ENCODE data around the gene KCTD1.

KCTD1 gene

DNA sequence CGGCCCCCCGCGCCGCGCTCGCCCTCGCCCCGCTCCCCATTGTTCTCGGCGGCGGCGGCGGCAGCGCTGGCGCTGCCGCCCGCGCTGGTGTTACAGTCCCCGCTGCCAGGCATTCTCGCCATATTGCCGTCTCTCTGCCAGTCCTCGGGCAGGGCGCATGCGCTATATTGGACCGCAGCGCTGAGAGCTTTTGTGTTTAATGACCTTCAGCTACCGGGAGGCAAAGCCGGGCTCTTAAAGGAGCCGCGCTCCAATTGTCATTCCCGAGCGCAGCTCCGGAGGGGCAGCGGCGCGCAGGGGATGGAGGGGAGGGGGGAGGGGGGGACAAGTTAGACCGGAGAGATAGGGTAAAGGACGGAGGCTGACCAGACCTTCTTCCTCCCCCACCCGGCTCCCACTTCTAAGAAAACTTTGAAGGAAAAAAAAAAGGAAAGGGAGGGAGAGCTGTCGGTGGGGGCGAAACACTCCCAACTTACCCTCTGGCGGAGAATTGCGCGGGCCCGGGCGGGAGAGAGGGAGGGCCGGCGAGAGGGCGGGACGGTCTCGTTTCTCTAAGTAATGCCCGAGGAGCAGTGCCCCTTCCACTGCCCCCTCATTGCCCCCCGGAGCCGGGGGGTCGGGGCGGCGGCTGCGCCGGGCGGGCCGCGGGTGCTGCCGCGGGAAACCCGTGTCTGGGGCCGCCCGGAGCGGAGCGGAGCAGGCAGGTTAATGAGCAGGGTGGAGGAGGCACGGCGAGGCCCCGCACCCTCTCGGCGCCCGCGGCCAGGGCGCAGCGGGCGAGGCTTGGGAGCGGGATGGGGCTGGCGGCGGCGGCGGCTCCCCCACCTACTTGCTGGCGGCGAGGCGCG is at the start of gene KCTD1:
TSS of gene KCTD1 (minus strand) at position 139 of the 848 bp plus-strand sequence. CDS start at position 122, 17 bp downstream.
- H3K4me3 Mint-ChIP-seq = peak within 1 kb of the TSS; percentile 78
- H3K4me1 Mint-ChIP-seq (ENCODE audit: low read depth) = peaks cover 37% of the 10 kb centered on the region
- peak; percentile 78 for DNase-seq
- peaks cover 52% of the 10 kb centered on the region for H3K27me3 Mint-ChIP-seq
- no peaks in the 10 kb centered on the region for H3K9me3 Mint-ChIP-seq
- peaks cover 2% of the 10 kb centered on the region for H3K36me3 Mint-ChIP-seq (ENCODE audit: low read depth)
- peak within 1 kb of the TSS; percentile 44 for H3K27ac Mint-ChIP-seq

- DNase-seq = no peak
- H3K4me1 Mint-ChIP-seq (ENCODE audit: low read depth) = no peaks in the 10 kb centered on the region
- no peak overlapping the region for H3K27ac Mint-ChIP-seq
- H3K36me3 Mint-ChIP-seq (ENCODE audit: low read depth) = no peaks in the 10 kb centered on the region
- H3K27me3 Mint-ChIP-seq = peaks cover 11% of the 10 kb centered on the region
- peaks cover 2% of the 10 kb centered on the region for H3K9me3 Mint-ChIP-seq
- no peak overlapping the region for H3K4me3 Mint-ChIP-seq
These were observed 45.3 kb upstream of the KCTD1 start for GRCh38 chr18:26593365-26594320.

DNA sequence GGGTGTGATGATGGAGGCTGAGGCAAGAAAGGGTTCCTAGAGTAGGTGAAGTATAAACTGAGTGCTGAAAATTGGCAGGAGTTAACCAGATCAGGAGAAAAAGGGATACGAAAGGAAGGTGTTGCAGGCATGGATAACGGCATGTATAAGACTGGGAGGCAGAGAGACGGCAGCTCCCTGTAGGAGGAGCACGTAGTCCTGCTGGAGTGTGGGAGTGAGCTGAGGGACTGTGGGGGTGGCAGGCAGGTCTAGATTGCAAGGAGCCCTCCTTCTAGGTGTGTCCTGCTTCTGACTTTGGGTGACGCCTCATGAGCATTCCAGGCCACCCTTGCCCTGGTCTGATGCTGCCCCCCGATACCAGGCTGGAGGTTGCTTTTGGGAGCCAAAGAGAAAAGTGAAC is 36.4 kb upstream of the KCTD1 start:
- Mint-ChIP-seq H3K36me3 (ENCODE audit: low read depth) (no peaks in the 10 kb centered on the region), H3K27me3 (peaks cover 5% of the 10 kb centered on the region), H3K27ac (no peak overlapping the region), H3K9me3 (no peaks in the 10 kb centered on the region), H3K4me1 (ENCODE audit: low read depth) (no peaks in the 10 kb centered on the region), H3K4me3 (no peak overlapping the region)
- no peak for DNase-seq

DNA sequence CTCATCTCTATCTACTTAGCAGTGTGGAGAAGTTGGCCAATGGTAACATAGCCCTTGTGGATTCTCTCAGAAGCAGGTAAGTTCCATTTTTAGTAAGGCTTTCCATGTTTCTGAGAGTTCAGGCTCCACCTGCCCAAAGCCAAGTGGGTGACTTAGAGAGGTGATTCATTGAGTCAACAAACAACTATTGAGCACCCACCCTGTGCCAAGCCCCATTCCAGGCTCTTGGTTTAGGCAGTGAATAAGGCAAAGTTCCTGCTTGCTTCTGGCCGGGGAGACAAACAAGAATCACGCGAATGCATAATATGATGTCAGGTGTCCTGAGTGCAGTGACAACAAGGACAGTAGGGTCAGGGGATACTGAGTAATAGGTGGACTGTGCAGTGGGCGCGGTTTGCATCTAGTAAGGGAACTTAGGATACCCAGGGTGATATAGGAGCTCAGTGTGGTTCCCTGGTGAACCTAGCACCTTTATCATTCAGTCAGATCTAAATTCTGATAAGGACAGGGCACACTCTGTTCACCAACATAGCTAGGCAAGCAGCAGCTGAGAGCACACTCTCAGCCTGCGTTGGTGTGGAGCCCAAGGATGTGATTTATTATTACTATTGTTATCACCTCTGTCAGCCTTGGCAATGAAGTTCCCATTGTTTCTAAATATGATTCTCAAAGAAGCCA is 31.7 kb upstream of the KCTD1 start:
- Mint-ChIP-seq H3K4me1 (ENCODE audit: low read depth) (peaks cover 11% of the 10 kb centered on the region), H3K27ac (no peak overlapping the region), H3K4me3 (no peak overlapping the region), H3K9me3 (no peaks in the 10 kb centered on the region), H3K36me3 (ENCODE audit: low read depth) (no peaks in the 10 kb centered on the region), H3K27me3 (peaks cover 35% of the 10 kb centered on the region)
- DNase-seq = no peak

DNA sequence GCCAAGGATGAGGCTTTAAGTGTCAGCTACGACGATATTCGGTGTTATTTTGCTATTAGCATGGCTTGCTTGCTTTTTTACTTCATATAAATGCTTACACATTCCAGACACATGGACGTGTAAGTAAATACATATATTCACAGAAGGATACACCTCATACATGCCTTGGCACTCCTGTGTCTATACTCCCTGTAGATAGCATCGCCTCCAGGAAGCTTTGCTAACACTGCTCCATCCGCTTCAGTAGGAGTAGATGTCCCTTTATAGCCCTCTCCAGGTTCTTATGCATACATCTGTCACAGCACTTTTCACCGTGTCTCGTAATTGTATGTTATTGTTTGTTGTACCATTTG is 27.5 kb upstream of the KCTD1 start:
- peaks cover 56% of the 10 kb centered on the region for H3K27me3 Mint-ChIP-seq
- H3K9me3 Mint-ChIP-seq = no peaks in the 10 kb centered on the region
- peaks cover 15% of the 10 kb centered on the region for H3K4me1 Mint-ChIP-seq (ENCODE audit: low read depth)
- peak overlapping the region; percentile 55 for H3K4me3 Mint-ChIP-seq
- no peaks in the 10 kb centered on the region for H3K36me3 Mint-ChIP-seq (ENCODE audit: low read depth)
- no peak overlapping the region for H3K27ac Mint-ChIP-seq
- no peak for DNase-seq

GRCh38 chr18:26574958-26575864 is 26.9 kb upstream of the KCTD1 start:
- Mint-ChIP-seq H3K4me1 (ENCODE audit: low read depth) (peaks cover 15% of the 10 kb centered on the region), H3K27ac (no peak overlapping the region), H3K4me3 (peak overlapping the region; percentile 55), H3K9me3 (no peaks in the 10 kb centered on the region), H3K27me3 (peaks cover 54% of the 10 kb centered on the region), H3K36me3 (ENCODE audit: low read depth) (no peaks in the 10 kb centered on the region)
- no peak for DNase-seq

GRCh38 chr18:26568926-26569665 is 20.7 kb upstream of the KCTD1 start:
- no peak for DNase-seq
- peaks cover 16% of the 10 kb centered on the region for H3K27me3 Mint-ChIP-seq
- no peak overlapping the region for H3K27ac Mint-ChIP-seq
- H3K9me3 Mint-ChIP-seq = no peaks in the 10 kb centered on the region
- H3K4me1 Mint-ChIP-seq (ENCODE audit: low read depth) = no peaks in the 10 kb centered on the region
- no peaks in the 10 kb centered on the region for H3K36me3 Mint-ChIP-seq (ENCODE audit: low read depth)
- no peak overlapping the region for H3K4me3 Mint-ChIP-seq

GRCh38 chr18:26568513-26568912 is 20.2 kb upstream of the KCTD1 start:
- Mint-ChIP-seq H3K27me3 (peaks cover 14% of the 10 kb centered on the region), H3K4me3 (no peak overlapping the region), H3K4me1 (ENCODE audit: low read depth) (no peaks in the 10 kb centered on the region), H3K27ac (no peak overlapping the region), H3K9me3 (no peaks in the 10 kb centered on the region), H3K36me3 (ENCODE audit: low read depth) (no peaks in the 10 kb centered on the region)
- no peak for DNase-seq

- Mint-ChIP-seq H3K27me3 (peaks cover 15% of the 10 kb centered on the region), H3K36me3 (ENCODE audit: low read depth) (no peaks in the 10 kb centered on the region), H3K27ac (no peak overlapping the region), H3K4me1 (ENCODE audit: low read depth) (no peaks in the 10 kb centered on the region), H3K9me3 (no peaks in the 10 kb centered on the region), H3K4me3 (no peak overlapping the region)
- DNase-seq = no peak
These were observed 18.7 kb upstream of the KCTD1 start for GRCh38 chr18:26566874-26567555.

DNA sequence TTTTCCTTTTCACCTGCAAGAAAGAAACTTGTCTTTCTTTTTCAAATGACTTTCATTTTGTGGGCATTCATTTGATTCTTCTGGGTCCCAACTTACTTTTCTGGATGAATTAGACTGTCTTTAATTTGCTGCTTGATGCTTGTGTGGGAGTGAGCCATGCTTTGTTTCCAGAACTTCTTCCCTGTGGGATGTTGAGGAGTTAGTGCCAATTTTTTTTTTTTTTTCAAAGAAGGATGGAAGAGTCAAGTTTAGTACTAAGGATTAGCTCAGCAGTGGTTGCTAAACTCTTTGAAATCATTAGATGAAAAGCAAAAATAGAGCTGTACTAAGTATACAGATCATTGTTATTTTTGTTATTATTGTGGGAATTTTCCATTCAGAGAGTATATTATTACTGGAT is 17.2 kb upstream of the KCTD1 start:
- Mint-ChIP-seq H3K9me3 (no peaks in the 10 kb centered on the region), H3K27me3 (peaks cover 18% of the 10 kb centered on the region), H3K27ac (no peak overlapping the region), H3K36me3 (ENCODE audit: low read depth) (no peaks in the 10 kb centered on the region), H3K4me3 (no peak overlapping the region), H3K4me1 (ENCODE audit: low read depth) (no peaks in the 10 kb centered on the region)
- DNase-seq = no peak

GRCh38 chr18:26563024-26563423 is 14.7 kb upstream of the KCTD1 start:
- H3K36me3 Mint-ChIP-seq (ENCODE audit: low read depth) = no peaks in the 10 kb centered on the region
- no peaks in the 10 kb centered on the region for H3K9me3 Mint-ChIP-seq
- no peak overlapping the region for H3K4me3 Mint-ChIP-seq
- DNase-seq = no peak
- no peak overlapping the region for H3K27ac Mint-ChIP-seq
- H3K4me1 Mint-ChIP-seq (ENCODE audit: low read depth) = no peaks in the 10 kb centered on the region
- peaks cover 22% of the 10 kb centered on the region for H3K27me3 Mint-ChIP-seq

DNA sequence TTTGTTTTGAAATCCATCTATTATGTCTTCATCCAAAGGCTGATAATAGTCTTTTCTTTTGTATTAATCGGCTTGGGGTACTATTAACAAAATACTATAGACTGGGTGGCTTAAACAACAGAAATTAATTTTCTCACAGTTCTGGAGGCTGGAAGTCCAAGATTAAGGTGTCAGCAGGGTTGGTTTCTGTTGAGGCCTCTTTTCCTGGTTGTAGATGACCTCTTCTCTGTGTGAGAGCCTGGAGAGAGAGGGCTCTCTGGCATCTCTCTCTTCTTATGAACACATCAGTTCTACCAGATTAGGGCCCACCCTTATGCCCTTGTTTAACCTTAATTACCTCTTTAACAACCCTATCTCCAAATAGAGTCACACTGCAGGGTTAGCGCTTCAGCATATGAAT is 14.2 kb upstream of the KCTD1 start:
- DNase-seq = no peak
- H3K4me3 Mint-ChIP-seq = no peak overlapping the region
- no peak overlapping the region for H3K27ac Mint-ChIP-seq
- H3K4me1 Mint-ChIP-seq (ENCODE audit: low read depth) = no peaks in the 10 kb centered on the region
- H3K36me3 Mint-ChIP-seq (ENCODE audit: low read depth) = no peaks in the 10 kb centered on the region
- peaks cover 26% of the 10 kb centered on the region for H3K27me3 Mint-ChIP-seq
- H3K9me3 Mint-ChIP-seq = no peaks in the 10 kb centered on the region

DNA sequence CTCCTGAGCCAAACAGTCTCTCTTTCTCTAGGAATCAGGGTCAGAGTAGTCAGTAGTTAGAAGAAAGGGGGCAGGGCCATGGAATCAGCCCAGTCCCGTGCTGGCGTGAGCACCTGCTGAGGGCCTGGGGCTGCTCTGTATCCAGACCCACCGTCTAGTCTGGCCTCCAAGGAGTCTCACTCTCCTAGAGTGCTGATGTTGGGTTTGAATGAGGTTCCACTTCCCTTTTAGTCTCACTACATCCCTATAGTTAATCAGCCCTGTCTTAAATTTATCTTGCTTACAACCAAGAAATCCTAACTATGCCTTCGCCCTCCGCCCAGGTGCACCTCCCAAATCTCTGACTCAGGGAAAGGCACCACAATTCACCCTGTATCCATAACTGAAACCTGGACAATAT is 13.4 kb upstream of the KCTD1 start:
- Mint-ChIP-seq H3K36me3 (ENCODE audit: low read depth) (no peaks in the 10 kb centered on the region), H3K9me3 (no peaks in the 10 kb centered on the region), H3K27me3 (peaks cover 27% of the 10 kb centered on the region), H3K4me3 (no peak overlapping the region), H3K4me1 (ENCODE audit: low read depth) (no peaks in the 10 kb centered on the region), H3K27ac (no peak overlapping the region)
- no peak for DNase-seq
